ENCODE data around the gene ANKRD33.

- TF ChIP-seq CTCF (IDR thresholded peaks at IDR 0.05; ENCODE audit: insufficient read depth, low read depth, low read length) = no peak
- no peak for TF ChIP-seq EZH2 (IDR thresholded peaks at IDR 0.05; ENCODE audit: insufficient read depth, low read length)
Measured at GRCh38 chr12:51915003-51915625, 27.2 kb downstream of the ANKRD33 start.

Measured in astrocyte (in vitro differentiated cells and primary cell).